Neural progenitor cell (in vitro differentiated cells): ENCODE data around the gene PDHB.

Experiments
- EZH2 ChIP-seq: fragments of 200-600 bp; sonication (generic); IDR thresholded peaks from 2 replicates; pipeline ENCODE4 v1.6.1; 2017; ENCODE audit warnings: antibody characterized with exemption, mild to moderate bottlenecking, moderate library complexity
- EZH2phosphoT487 ChIP-seq: fragments of 200-600 bp; sonication (generic); IDR thresholded peaks from 2 replicates; pipeline ENCODE4 v1.6.1; 2017; ENCODE audit warnings: antibody characterized with exemption
- TF ChIP-seq, protein P1 (sequence below): fragments of 200-600 bp; sonication (generic); IDR thresholded peaks from 2 replicates; pipeline ENCODE4 v1.5.1; 2017; ENCODE audit warnings: antibody characterized with exemption, mild to moderate bottlenecking

GRCh38 chr3:58433400-58434167 lies at the start of gene PDHB:
- TF ChIP-seq, protein P1, sequence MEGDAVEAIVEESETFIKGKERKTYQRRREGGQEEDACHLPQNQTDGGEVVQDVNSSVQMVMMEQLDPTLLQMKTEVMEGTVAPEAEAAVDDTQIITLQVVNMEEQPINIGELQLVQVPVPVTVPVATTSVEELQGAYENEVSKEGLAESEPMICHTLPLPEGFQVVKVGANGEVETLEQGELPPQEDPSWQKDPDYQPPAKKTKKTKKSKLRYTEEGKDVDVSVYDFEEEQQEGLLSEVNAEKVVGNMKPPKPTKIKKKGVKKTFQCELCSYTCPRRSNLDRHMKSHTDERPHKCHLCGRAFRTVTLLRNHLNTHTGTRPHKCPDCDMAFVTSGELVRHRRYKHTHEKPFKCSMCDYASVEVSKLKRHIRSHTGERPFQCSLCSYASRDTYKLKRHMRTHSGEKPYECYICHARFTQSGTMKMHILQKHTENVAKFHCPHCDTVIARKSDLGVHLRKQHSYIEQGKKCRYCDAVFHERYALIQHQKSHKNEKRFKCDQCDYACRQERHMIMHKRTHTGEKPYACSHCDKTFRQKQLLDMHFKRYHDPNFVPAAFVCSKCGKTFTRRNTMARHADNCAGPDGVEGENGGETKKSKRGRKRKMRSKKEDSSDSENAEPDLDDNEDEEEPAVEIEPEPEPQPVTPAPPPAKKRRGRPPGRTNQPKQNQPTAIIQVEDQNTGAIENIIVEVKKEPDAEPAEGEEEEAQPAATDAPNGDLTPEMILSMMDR = no peak
- TF ChIP-seq EZH2 (no peak), EZH2phosphoT487 (no peak)
